K562 (cell line): ENCODE results near the gene CPSF2. TPM values are rescaled to one million over a fixed set of nuclear protein-coding genes. Genes with fewer than 3 reads are reported as not detected.

Experiments used
- ARID4B ChIP-seq: sonication (generic); formaldehyde crosslinking; IDR thresholded peaks from 2 replicates; pipeline ENCODE4 v1.8.0; 2022; ENCODE audit warnings: mild to moderate bottlenecking, missing genetic modification reagents
- EP400 ChIP-seq: fragments of 450-650 bp; IDR thresholded peaks from 2 replicates; pipeline ENCODE4 v1.6.1; 2017; ENCODE audit warnings: antibody characterized with exemption, mild to moderate bottlenecking, moderate library complexity
- ERF ChIP-seq: fragments of 450-650 bp; formaldehyde crosslinking; IDR thresholded peaks from 2 replicates; pipeline ENCODE4 v1.4.0; 2020; ENCODE audit warnings: mild to moderate bottlenecking, mixed read lengths
- HES1 ChIP-seq: fragments of 450-650 bp; IDR thresholded peaks from 2 replicates; pipeline ENCODE4 v1.6.1; 2016; ENCODE audit warnings: low read depth, mild to moderate bottlenecking, moderate library complexity
- HNRNPUL1 ChIP-seq: fragments of 200-400 bp; formaldehyde crosslinking; IDR thresholded peaks from 2 replicates; pipeline ENCODE4 v1.6.1; 2017; ENCODE audit warnings: low read length
- MAFF ChIP-seq: IDR thresholded peaks from 2 replicates; pipeline ENCODE4 v1.6.1; 2012; ENCODE audit warnings: low read length, improper control_type of control experiment
- PHTF2 ChIP-seq: fragments of 250-450 bp; sonication (Bioruptor Pico); IDR thresholded peaks from 2 replicates; pipeline ENCODE4 v1.5.0; 2021; ENCODE audit warnings: mild to moderate bottlenecking
- PML ChIP-seq: IDR thresholded peaks from 2 replicates; pipeline ENCODE4 v1.6.1; 2012; ENCODE audit warnings: low read length, inconsistent platforms
- POLR2H ChIP-seq: IDR thresholded peaks from 2 replicates; pipeline ENCODE4 v1.6.1; 2016; ENCODE audit warnings: missing genetic modification characterization, low read depth, mild to moderate bottlenecking, control low read depth, missing compliant biosample characterization, moderate library complexity
- POLR3A ChIP-seq: IDR thresholded peaks from 2 replicates; pipeline ENCODE4 v1.6.1; 2011; ENCODE audit warnings: borderline replicate concordance, mild to moderate bottlenecking, moderate library complexity; ENCODE audit not compliant: insufficient read length, insufficient read depth; ENCODE audit errors: extremely low read depth
- PREB ChIP-seq: sonication (generic); formaldehyde crosslinking; IDR thresholded peaks from 2 replicates; pipeline ENCODE4 v1.8.1; 2023; ENCODE audit warnings: mild to moderate bottlenecking, missing genetic modification reagents
- RFX5 ChIP-seq: IDR thresholded peaks from 2 replicates; pipeline ENCODE4 v1.6.1; 2011; ENCODE audit warnings: low read depth, mild to moderate bottlenecking, improper control_type of control experiment, low read length
- RUNX1 ChIP-seq: sonication (generic); IDR thresholded peaks from 2 replicates; pipeline ENCODE4 v1.6.1; 2016; ENCODE audit warnings: antibody characterized with exemption, low read depth
- THRA ChIP-seq: fragments of 450-650 bp; IDR thresholded peaks from 2 replicates; pipeline ENCODE4 v1.6.1; 2017; ENCODE audit warnings: mild to moderate bottlenecking, moderate library complexity
- THRB ChIP-seq: fragments of 450-650 bp; formaldehyde crosslinking; conservative IDR thresholded peaks from 2 replicates; pipeline ENCODE4 v1.4.0; 2022; ENCODE audit warnings: mild to moderate bottlenecking, missing genetic modification characterization
- polyA plus RNA-seq, 8 experiments: library from polyadenylated mRNA; depleted of rRNA in 4 of 8; stranded (reverse) in 5 of 8; unstranded in 3 of 8; fragments of >200 nt; fragmentation: Nextera tagmentation in 2 of 8; fragmentation: Illumina TruSeq in 1 of 8; extraction: Ambion mirVana in 2 of 8; extraction: Trizol in 1 of 8; gene quantifications; 2 replicates each; pipeline versions ENCODE4 v1.2.1 to v1.2.3, GENCODE V29; 2011 to 2014; ENCODE audit warnings: inconsistent platforms in 1 of 8, missing spikeins in 1 of 8
- total RNA-seq, 7 experiments: library from RNA; depleted of rRNA in 6 of 7; stranded (reverse); fragments of >200 nt in 6 of 7; fragmentation: Illumina TruSeq in 2 of 7; extraction: Trizol in 2 of 7; gene quantifications; 2 replicates each; pipeline versions ENCODE4 v1.2.1 to v1.2.3, GENCODE V29; 2011 to 2021; ENCODE audit warnings: low replicate concordance in 1 of 7
- TF ChIP-seq, protein P1 (sequence below), 2 experiments: fragments of 450-650 bp; conservative IDR thresholded peaks; 2 replicates each; pipeline ENCODE4 v1.6.1; 2017; ENCODE audit warnings: mild to moderate bottlenecking in 2 of 2, moderate library complexity in 2 of 2

CPSF2 gene
- total and polyA plus RNA-seq, 9 of the 15 experiments (the other 6 are each of a cell fraction or from before 2014, with no cell fraction given) = 20.8 to 71.3 (median 49.0) TPM

DNA sequence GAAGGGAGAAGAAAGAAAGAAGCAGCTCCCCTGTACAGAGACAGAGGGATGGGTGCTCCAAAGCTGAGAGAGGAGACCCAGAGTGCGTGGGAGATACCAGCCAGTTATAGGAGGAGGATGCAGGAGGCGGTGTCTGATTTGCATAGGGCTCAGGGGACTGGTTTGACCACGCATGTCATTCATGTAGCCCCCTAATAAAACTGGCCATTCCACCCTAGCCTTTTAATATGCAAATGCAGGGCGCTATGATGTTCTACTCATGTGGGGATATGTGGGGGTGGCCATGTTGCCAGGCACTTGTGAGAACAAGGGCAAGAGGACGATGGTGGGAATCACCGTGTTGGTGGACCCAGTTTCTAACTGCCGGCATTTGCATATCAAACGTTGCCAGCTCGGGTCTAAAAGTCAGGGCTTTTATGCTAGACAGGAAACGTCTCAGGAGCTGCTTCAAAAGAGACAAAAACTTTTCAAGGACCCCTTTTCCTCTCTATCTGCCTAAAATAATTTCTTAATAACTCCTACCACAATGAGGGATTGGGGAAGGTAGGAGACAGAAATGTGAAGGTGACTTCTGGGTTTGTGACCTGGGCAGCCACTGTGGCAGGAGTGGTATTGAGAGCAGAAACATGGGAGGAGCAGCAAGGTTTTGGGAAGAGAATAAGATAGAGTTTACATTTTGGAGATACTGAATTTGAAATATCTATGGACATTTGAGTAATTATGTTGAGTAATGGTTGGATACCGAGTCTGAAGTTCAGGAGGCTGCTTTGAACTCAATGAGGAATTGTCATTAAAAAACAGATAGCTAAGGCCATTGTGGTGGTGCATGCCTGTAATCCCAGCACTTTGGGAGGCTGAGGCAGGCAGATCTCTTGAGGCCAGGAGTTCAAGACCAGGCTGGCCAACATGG lies 13.2 kb upstream of the CPSF2 start (continued):
- TF ChIP-seq PREB (CRISPR knock-in tag) (no peak), ARID4B (CRISPR knock-in tag) (no peak), THRA (no peak), RUNX1 (0 out of 2 replicates have a peak, but pooled peaks have one; percentile 15), PHTF2 (CRISPR knock-in tag) (no peak), MAFF (no peak), RFX5 (no peak), THRB (peak; percentile 94), ERF (0 out of 2 replicates have a peak, but pooled peaks have one; percentile 58), EP400 (0 out of 2 replicates have a peak, but pooled peaks have one; percentile 10), HNRNPUL1 (no peak), POLR3A (no peak), PML (peak; percentile 80), POLR2H (tag) (no peak), HES1 (no peak)
- TF ChIP-seq, protein P1, sequence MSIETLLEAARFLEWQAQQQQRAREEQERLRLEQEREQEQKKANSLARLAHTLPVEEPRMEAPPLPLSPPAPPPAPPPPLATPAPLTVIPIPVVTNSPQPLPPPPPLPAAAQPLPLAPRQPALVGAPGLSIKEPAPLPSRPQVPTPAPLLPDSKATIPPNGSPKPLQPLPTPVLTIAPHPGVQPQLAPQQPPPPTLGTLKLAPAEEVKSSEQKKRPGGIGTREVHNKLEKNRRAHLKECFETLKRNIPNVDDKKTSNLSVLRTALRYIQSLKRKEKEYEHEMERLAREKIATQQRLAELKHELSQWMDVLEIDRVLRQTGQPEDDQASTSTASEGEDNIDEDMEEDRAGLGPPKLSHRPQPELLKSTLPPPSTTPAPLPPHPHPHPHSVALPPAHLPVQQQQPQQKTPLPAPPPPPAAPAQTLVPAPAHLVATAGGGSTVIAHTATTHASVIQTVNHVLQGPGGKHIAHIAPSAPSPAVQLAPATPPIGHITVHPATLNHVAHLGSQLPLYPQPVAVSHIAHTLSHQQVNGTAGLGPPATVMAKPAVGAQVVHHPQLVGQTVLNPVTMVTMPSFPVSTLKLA (conservative IDR thresholded peaks at IDR 0.05) = 0 out of 4 replicates have a peak, but pooled peaks of 1 of the 2 experiments have one; percentile 16
